GM21528 (cell line): Measurements from ENCODE around the gene B4GALT1.
"Not testable (repeated sequence)": the region's sequence is repeated elsewhere in the genome, so short reads cannot be mapped to it uniquely, and the experiment has no call there.

Source experiments
- ATAC-seq: cut with Tn5 transposase; IDR thresholded peaks from one replicate; pipeline ENCODE4 v1.9.1; 2021; ENCODE audit warnings: mild to moderate bottlenecking, moderate library complexity; ENCODE audit not compliant: unreplicated experiment, low FRiP score

B4GALT1 gene

GRCh38 chr9:33163433-33164137 lies 3.6 kb downstream of the B4GALT1 start:
- no peak for ATAC-seq

DNA sequence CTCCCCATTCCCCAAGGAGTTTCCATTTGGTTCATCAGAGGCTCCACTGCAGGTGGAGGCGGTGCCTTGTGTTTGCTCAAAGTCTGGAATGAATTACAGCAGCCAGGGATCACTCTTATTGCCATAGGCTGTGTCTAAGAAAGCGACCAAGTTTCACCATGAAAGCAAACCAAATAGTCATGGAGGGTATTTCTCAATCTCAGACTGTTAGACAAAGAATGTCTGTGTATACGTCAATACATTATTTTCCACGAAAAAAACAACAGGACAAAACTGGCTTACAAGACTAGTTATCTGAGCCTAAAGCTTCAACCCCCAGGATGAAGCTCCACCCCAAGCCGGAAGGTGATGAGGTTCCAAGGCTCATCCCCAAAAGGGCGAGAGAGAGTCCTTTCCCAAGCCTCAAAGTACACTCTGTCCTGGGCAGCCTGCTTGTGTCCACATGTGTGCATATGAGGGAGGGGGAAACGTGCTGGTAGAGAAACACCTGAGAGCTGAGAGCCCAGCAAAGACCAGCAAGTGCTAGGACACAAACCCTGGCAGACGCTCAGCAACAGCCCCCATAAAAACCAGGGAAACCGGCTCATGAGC lies 4.3 kb downstream of the B4GALT1 start:
- no peak for ATAC-seq

DNA sequence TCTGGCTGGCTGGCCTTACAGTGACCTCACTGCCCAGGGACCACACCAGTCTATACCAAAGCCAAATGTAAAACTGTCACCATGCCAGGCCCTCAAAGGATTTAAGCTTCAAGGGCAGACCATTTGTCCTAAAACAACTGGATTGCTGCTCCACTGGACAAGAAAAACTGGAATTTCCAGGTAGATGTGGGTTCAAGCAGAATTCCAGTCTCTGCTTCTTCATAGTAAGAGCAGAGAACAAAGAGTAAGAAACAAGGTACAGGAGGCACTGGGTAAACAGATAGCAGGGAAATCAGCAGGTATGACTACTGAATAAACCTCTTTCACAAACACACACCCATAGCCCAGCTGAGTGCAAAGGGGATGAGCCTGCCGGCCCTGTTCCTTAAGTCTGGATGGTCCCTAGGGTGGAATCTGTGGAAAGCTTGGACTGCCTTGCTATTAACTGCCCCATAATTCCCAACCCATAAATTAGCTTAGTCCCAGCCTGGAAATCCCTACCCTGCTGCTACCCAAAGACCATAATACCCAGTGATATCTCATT lies 5.5 kb downstream of the B4GALT1 start:
- no peak for ATAC-seq

DNA sequence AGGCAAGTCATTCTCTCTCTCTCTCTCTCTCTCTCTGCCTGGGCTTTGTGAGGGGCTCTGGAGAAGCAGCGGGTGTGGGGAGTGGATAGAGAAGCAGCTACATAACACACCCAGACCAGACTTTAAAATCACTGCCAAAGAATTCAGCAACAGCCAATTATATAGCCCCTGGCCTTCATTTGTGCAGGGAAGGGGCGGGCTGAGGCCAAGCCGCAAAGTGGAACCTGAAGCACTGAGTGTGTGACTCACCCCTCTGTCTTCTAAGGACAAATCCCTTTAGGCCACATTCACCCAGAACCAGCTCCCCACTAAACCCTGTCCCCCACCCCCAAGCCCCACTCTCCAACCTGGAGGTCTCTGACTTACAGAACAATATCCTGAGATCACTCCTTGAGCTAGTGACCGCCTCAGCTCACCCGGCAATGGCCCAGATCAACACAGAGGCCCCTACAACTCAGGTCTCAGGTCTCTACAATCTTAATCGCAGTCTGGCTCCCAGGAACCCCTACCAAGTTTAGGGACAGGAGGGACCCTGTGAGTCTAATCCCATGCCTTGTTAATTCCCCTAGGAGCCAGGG lies 6.0 kb downstream of the B4GALT1 start:
- ATAC-seq, result no peak

- not testable (repeated sequence) for ATAC-seq
These were observed 6.7 kb downstream of the B4GALT1 start for GRCh38 chr9:33160446-33160845.

- ATAC-seq, result peak; percentile 18
These were observed 7.4 kb downstream of the B4GALT1 start for GRCh38 chr9:33159777-33160127.

GRCh38 chr9:33158843-33159776 lies 8.0 kb downstream of the B4GALT1 start:
- no peak for ATAC-seq

DNA sequence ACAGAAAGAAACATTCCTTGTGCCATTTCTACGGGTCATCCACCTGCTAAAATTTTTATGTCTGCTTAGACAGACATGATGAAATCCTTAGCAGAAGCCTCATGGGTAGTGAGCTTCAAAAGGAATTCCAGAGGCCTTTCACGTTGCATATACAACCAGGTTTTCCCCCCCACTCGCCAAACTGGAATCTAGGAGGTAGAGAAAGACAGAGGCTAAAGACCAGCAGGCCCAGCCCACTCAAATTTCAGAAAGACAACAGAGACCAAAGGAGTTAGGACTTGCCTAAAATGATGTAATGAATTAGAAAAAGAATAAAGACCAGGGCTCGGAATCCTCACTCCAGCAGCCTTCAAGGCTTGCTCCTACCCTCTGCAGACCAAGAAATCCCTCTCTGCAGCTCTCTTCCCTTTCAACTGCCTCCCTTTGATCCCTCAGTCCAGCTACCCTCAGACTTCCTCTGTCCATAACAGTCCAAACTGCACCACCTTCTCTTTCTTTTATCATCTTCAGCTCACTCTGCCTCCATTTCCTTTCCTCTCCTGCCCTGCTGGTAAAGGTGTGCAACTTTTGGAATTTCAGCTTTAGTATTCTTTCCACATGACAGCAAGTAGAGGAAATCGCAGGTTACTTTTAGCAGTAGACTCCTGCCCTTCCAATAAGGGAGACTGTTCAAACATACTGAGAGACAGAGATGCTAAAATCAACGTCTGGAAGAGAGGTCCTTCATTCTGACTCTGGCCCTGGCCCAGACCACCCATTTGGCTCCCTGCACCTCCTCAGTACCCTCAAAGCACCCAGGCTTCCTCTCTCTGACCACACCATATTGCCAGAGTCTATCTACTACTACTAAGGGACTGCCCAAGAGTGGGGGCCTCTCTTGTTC lies 8.9 kb downstream of the B4GALT1 start:
- no peak for ATAC-seq

DNA sequence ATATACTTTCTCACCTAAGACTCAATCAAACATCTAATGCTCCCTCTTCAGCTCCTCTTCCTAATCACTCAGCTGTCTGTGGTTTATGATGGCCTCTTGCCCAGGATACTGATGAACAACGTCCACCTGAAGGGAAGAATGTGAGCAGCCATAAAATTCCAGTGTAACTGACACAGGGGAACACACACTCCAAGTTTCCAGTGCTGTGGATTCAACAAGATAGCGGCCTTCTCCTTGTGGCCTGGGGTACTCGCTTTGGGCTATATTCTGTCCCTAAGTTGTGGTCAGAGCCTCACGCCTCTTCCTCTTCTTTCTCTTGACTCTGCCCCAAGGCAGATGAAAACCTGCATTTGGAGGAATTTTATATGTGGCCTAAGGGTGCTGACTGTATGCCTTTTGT lies 11.7 kb downstream of the B4GALT1 start:
- no peak for ATAC-seq

GRCh38 chr9:33154371-33154770 lies 12.8 kb downstream of the B4GALT1 start:
- no peak for ATAC-seq

GRCh38 chr9:33153666-33154065 lies 13.5 kb downstream of the B4GALT1 start:
- ATAC-seq, result no peak

DNA sequence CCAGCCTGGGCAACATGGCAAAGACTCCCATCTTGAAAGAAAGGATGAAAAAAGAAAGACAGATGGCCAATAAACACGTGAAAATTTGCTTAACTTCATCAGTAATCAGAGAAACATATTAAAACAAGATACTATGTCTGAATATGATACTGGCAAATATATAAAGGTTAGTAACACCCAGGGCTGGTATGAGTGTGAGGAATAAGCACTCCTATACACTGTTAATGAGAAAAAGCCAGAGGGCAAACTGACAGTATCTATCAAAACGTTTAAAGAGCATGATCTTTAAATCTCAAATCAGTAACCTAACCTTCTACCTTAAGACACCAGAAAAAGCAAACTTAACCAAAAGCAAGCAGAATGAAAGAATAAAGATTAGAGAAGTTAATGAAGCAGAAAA lies 14.1 kb downstream of the B4GALT1 start:
- no peak for ATAC-seq

GRCh38 chr9:33151601-33152000 lies 15.5 kb downstream of the B4GALT1 start:
- ATAC-seq, result no peak

GRCh38 chr9:33151007-33151557 lies 16.1 kb downstream of the B4GALT1 start:
- ATAC-seq, result no peak

DNA sequence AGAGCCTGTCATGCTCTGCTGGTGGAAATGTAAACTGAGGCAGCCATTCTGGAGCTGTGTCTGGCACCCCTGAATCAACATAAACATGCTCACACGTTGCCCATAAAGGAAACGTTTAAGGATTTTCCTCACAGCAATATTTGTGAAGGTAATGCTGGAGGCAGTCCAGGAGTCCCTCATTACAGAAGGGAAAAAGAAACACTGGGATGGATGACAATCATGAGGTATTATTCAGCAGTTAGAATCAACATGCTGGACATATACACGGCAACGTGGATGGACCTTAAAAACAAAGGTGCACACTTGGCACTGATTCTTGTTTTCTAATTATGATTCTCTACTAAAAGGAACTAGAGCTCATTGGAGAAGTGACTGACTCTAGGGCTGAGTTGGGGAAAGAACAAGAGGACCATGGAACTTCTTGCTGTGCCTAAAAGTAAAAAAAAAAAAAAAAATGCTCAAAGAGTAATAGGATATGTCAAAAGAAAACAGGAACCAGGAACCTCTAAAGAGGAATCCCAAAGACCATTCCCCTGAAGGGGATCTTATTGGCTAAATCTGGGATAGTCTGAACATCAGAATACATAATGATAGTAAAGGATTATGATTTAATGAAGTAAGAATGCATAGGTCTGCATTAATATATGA lies 18.6 kb downstream of the B4GALT1 start:
- ATAC-seq, result no peak

DNA sequence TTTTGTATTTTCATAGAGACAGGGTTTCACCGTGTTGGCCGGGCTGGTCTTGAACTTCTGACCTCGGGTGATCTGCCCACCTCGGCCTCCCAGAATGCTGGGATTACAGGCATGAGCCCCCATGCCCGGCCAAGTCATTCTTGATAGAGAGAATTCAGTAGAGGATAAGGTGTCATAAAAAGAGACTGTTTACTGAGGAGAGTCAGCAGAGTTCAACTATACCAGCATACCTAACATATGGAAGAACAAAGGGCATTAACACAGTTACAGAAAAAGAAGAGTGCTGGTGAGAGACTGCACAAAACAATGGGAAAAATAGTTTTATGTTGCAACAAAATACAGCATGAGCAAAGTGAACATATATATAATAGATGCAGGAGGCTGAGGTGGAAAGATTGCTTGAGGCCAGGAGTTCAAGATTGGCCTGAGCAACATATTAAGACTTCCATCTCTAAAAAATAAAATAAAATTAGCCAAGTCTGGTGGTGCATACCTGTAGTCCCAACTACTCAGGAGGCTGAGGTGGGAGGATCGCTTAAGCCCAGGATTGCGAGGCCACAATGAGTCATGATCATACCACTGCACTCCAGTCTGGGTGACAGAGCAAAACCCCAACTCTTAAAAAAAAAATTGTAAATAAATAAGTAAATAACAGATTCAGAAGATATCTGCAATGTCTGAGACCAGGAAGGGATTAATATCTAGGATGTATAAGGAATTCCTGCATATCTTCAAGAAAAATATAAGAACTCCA lies 19.5 kb downstream of the B4GALT1 start:
- ATAC-seq, result no peak

- ATAC-seq, result no peak
These were observed 20.8 kb downstream of the B4GALT1 start for GRCh38 chr9:33146298-33146697.

DNA sequence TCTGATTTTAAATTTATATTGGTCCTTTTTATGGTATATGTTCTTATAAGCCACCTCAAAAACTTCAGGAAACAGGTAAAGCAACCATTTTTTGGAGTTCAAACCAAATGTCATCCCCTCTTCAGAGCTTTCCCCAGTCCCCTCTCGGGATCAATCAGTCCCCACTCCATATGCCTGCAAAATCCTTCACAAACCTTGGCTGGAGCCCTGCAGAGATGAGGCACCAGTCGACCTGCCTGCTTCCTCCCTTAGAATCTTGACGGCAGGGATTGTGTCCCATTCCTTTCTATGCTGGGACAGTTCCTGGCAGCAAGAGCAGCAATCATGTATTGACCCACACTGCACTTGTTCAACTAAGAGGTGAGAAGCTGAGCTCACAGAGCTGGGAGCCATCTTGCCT lies 22.6 kb downstream of the B4GALT1 start:
- ATAC-seq, result no peak
